Neural progenitor cell (in vitro differentiated cells): ENCODE measurements around the gene ESYT2.

Experiments used
- CTCF ChIP-seq: fragments of 200-600 bp; sonication (generic); IDR thresholded peaks from 2 replicates; pipeline ENCODE4 v1.5.1; 2017; ENCODE audit warnings: antibody characterized with exemption, mild to moderate bottlenecking
- EZH2 ChIP-seq: fragments of 200-600 bp; sonication (generic); IDR thresholded peaks from 2 replicates; pipeline ENCODE4 v1.6.1; 2017; ENCODE audit warnings: antibody characterized with exemption, mild to moderate bottlenecking, moderate library complexity

GRCh38 chr7:158687406-158687805, 141.9 kb downstream of the ESYT2 start:
- no peak for TF ChIP-seq CTCF
- TF ChIP-seq EZH2 = no peak
